B cell (primary cell): ENCODE results near the gene PDZK1.

Experiments
- EZH2 ChIP-seq: IDR thresholded peaks from 2 replicates; pipeline ENCODE4 v1.6.1; 2012; ENCODE audit warnings: borderline replicate concordance, low read depth, mild to moderate bottlenecking, moderate library complexity, low read length; ENCODE audit not compliant: insufficient read depth, poor library complexity, severe bottlenecking
- TF ChIP-seq, protein P1 (sequence below): fragments of 200-600 bp; IDR thresholded peaks from one replicate; pipeline ENCODE4 v1.8.0; 2022; ENCODE audit warnings: antibody characterized with exemption, mild to moderate bottlenecking

DNA sequence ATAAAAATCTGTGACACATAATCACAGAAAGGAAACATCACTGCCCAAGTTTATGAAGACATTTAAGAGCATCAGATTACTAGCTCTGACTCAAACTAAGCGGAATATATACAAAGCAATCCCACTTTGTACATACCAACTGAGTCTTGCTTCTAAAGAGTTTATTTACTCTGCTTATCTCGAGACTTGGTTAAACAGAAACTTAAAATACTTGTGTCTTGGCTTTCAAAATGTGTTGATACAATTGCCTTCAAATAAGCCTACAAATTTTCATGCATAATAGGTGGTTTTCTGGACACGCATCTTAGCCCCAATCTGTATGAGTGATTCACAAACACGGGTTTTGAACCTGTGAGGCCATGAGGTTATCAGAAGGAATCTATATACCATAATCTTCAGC, 33.1 kb upstream of the PDZK1 start:
- TF ChIP-seq, protein P1, sequence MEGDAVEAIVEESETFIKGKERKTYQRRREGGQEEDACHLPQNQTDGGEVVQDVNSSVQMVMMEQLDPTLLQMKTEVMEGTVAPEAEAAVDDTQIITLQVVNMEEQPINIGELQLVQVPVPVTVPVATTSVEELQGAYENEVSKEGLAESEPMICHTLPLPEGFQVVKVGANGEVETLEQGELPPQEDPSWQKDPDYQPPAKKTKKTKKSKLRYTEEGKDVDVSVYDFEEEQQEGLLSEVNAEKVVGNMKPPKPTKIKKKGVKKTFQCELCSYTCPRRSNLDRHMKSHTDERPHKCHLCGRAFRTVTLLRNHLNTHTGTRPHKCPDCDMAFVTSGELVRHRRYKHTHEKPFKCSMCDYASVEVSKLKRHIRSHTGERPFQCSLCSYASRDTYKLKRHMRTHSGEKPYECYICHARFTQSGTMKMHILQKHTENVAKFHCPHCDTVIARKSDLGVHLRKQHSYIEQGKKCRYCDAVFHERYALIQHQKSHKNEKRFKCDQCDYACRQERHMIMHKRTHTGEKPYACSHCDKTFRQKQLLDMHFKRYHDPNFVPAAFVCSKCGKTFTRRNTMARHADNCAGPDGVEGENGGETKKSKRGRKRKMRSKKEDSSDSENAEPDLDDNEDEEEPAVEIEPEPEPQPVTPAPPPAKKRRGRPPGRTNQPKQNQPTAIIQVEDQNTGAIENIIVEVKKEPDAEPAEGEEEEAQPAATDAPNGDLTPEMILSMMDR, result no peak
- no peak for TF ChIP-seq EZH2
